Liver (tissue), 9 donors: ENCODE results near the gene ARHGAP6. TPM values are rescaled to one million over a fixed set of nuclear protein-coding genes. Genes with fewer than 3 reads are reported as not detected.

Experiments
- DNase-seq: peaks from one replicate; pipeline ENCODE4 v3.0.0-alpha.2; 2017; ENCODE audit warnings: low spot score
- H3K27ac ChIP-seq, 2 donors: one replicate each; pipeline ENCODE4 v1.7.0; 2013; ENCODE audit warnings: inconsistent platforms in 2 of 2, low read length in 2 of 2, control low read depth in 1 of 2, low read depth in 1 of 2, mild to moderate bottlenecking in 1 of 2
- H3K27me3 ChIP-seq, 4 donors: one replicate each; pipeline versions ENCODE4 v1.6.1 to v1.7.0; 2013; ENCODE audit warnings: low read length in 3 of 4, inconsistent platforms in 1 of 4, mild to moderate bottlenecking in 1 of 4, moderate library complexity in 1 of 4; ENCODE audit not compliant: control insufficient read depth in 4 of 4, insufficient read depth in 4 of 4
- H3K36me3 ChIP-seq, 4 donors: one replicate each; pipeline versions ENCODE4 v1.6.1 to v1.7.0; 2013; ENCODE audit warnings: low read length in 3 of 4, mild to moderate bottlenecking in 3 of 4, low read depth in 1 of 4, moderate library complexity in 1 of 4; ENCODE audit not compliant: control insufficient read depth in 4 of 4, insufficient read depth in 3 of 4
- H3K4me1 ChIP-seq, 4 donors: one replicate each; pipeline versions ENCODE4 v1.6.1 to v1.7.0; 2013; ENCODE audit warnings: low read length in 3 of 4, mild to moderate bottlenecking in 3 of 4, moderate library complexity in 1 of 4; ENCODE audit not compliant: control insufficient read depth in 4 of 4, insufficient read depth in 4 of 4
- H3K4me3 ChIP-seq, 3 donors: one replicate each; pipeline versions ENCODE4 v1.6.1 to v1.7.0; 2013; ENCODE audit warnings: low read length in 3 of 3, control low read depth in 1 of 3, low read depth in 1 of 3, mild to moderate bottlenecking in 1 of 3
- H3K9ac ChIP-seq, 2 donors: one replicate each; pipeline ENCODE4 v1.7.0; 2013; ENCODE audit warnings: low read length in 2 of 2, mild to moderate bottlenecking in 2 of 2, moderate library complexity in 2 of 2, control low read depth in 1 of 2, low read depth in 1 of 2
- H3K9me3 ChIP-seq, 4 donors: one replicate each; pipeline versions ENCODE4 v1.6.1 to v1.7.0; 2013; ENCODE audit warnings: low read length in 3 of 4; ENCODE audit not compliant: control insufficient read depth in 4 of 4
- ATF3 ChIP-seq: IDR thresholded peaks from 2 replicates; pipeline ENCODE4 v1.6.1; 2016; ENCODE audit warnings: antibody characterized with exemption
- EGR1 ChIP-seq, 2 donors: IDR thresholded peaks; 2 replicates each; pipeline ENCODE4 v1.6.1; 2016 to 2018; ENCODE audit warnings: antibody characterized with exemption in 2 of 2, low read depth in 2 of 2
- FOXA1 ChIP-seq: IDR thresholded peaks from 2 replicates; pipeline ENCODE4 v1.6.1; 2016; ENCODE audit warnings: antibody characterized with exemption
- FOXA2 ChIP-seq: IDR thresholded peaks from 2 replicates; pipeline ENCODE4 v1.6.1; 2016; ENCODE audit warnings: antibody characterized with exemption
- GABPA ChIP-seq, 2 donors: IDR thresholded peaks in 1 of 2; conservative IDR thresholded peaks in 1 of 2; 2 replicates each; pipeline ENCODE4 v1.6.1; 2016; ENCODE audit warnings: antibody characterized with exemption in 2 of 2, mild to moderate bottlenecking in 1 of 2, moderate library complexity in 1 of 2
- HNF4A ChIP-seq, 2 donors: conservative IDR thresholded peaks; 2 replicates each; pipeline ENCODE4 v1.6.1; 2016; ENCODE audit warnings: antibody characterized with exemption in 2 of 2, mild to moderate bottlenecking in 2 of 2
- HNF4G ChIP-seq: IDR thresholded peaks from 2 replicates; pipeline ENCODE4 v1.6.1; 2016; ENCODE audit warnings: antibody characterized with exemption
- JUND ChIP-seq, 2 donors: IDR thresholded peaks; 2 replicates each; pipeline ENCODE4 v1.6.1; 2016; ENCODE audit warnings: antibody characterized with exemption in 2 of 2
- MAX ChIP-seq: IDR thresholded peaks from 2 replicates; pipeline ENCODE4 v1.6.1; 2016; ENCODE audit warnings: antibody characterized with exemption
- NR2F2 ChIP-seq: IDR thresholded peaks from 2 replicates; pipeline ENCODE4 v1.6.1; 2016; ENCODE audit warnings: antibody characterized with exemption
- RAD21 ChIP-seq, 2 donors: IDR thresholded peaks; 2 replicates each; pipeline ENCODE4 v1.6.1; 2016; ENCODE audit warnings: antibody characterized with exemption in 2 of 2, mild to moderate bottlenecking in 2 of 2
- RXRA ChIP-seq, 2 donors: IDR thresholded peaks; 2 replicates each; pipeline ENCODE4 v1.6.1; 2017 to 2018; ENCODE audit warnings: antibody characterized with exemption in 2 of 2, mild to moderate bottlenecking in 1 of 2
- SP1 ChIP-seq: IDR thresholded peaks from 2 replicates; pipeline ENCODE4 v1.6.1; 2018; ENCODE audit warnings: antibody characterized with exemption, mild to moderate bottlenecking
- TAF1 ChIP-seq: conservative IDR thresholded peaks from 2 replicates; pipeline ENCODE4 v1.6.1; 2016; ENCODE audit warnings: antibody characterized with exemption, mild to moderate bottlenecking
- YY1 ChIP-seq: IDR thresholded peaks from 2 replicates; pipeline ENCODE4 v1.6.1; 2016; ENCODE audit warnings: antibody characterized with exemption, mild to moderate bottlenecking
- ZBTB33 ChIP-seq: IDR thresholded peaks from 2 replicates; pipeline ENCODE4 v1.6.1; 2016; ENCODE audit warnings: antibody characterized with exemption
- WGBS: extraction: QIAGEN DNeasy Blood & Tissue Kit; methylation state at CpG from one replicate; pipeline ENCODE4 v1.1.7; 2013; 5-methylcytosine and 5-hydroxymethylcytosine counted together
- polyA plus RNA-seq, 2 donors: library from polyadenylated mRNA; stranded (reverse) in 1 of 2; unstranded in 1 of 2; fragments of 200-250 nt in 1 of 2; fragments of >200 nt in 1 of 2; fragmentation: Nextera tagmentation in 1 of 2; extraction: Ambion mirVana in 1 of 2; gene quantifications; one replicate each; pipeline versions ENCODE4 v1.2.1 to v1.2.3, GENCODE V29; 2013 to 2015
- total RNA-seq, 2 donors: library from RNA; depleted of rRNA; stranded (reverse); fragments of >200 nt; gene quantifications; one replicate each; pipeline ENCODE4 v1.2.3, GENCODE V29; 2014
- TF ChIP-seq, protein P1 (sequence below): fragments of 150-350 bp; IDR thresholded peaks from 2 replicates; pipeline ENCODE4 v1.5.1; 2017; ENCODE audit warnings: improper control_type of control experiment, low read depth, low read length; ENCODE audit not compliant: missing input control
- TF ChIP-seq, protein P2 (sequence below): IDR thresholded peaks from 2 replicates; pipeline ENCODE4 v1.6.1; 2016; ENCODE audit warnings: antibody characterized with exemption, mild to moderate bottlenecking
- donor health status: healthy.
- donor health status: healthy.
- donor health status: healthy.
- donor health status: healthy.
- donor health status: healthy.

Gene ARHGAP6
- total and polyA plus RNA-seq, 4 donors: 0.10 to 2.2 (median 0.65) TPM

- TF ChIP-seq EGR1 (IDR thresholded peaks at IDR 0.05; ENCODE audit: low read depth in 2 of 2): no peak
- TF ChIP-seq HNF4G: no peak
- no peak for TF ChIP-seq FOXA1
- TF ChIP-seq RXRA (IDR thresholded peaks at IDR 0.05): no peak
- TF ChIP-seq TAF1: no peak
- no peak for TF ChIP-seq JUND (IDR thresholded peaks at IDR 0.05)
- TF ChIP-seq RAD21 (IDR thresholded peaks at IDR 0.05): no peak
- TF ChIP-seq, protein P1, sequence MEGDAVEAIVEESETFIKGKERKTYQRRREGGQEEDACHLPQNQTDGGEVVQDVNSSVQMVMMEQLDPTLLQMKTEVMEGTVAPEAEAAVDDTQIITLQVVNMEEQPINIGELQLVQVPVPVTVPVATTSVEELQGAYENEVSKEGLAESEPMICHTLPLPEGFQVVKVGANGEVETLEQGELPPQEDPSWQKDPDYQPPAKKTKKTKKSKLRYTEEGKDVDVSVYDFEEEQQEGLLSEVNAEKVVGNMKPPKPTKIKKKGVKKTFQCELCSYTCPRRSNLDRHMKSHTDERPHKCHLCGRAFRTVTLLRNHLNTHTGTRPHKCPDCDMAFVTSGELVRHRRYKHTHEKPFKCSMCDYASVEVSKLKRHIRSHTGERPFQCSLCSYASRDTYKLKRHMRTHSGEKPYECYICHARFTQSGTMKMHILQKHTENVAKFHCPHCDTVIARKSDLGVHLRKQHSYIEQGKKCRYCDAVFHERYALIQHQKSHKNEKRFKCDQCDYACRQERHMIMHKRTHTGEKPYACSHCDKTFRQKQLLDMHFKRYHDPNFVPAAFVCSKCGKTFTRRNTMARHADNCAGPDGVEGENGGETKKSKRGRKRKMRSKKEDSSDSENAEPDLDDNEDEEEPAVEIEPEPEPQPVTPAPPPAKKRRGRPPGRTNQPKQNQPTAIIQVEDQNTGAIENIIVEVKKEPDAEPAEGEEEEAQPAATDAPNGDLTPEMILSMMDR: no peak
- TF ChIP-seq ATF3: no peak
- TF ChIP-seq NR2F2: no peak
- TF ChIP-seq MAX: no peak
- TF ChIP-seq FOXA2: no peak
- TF ChIP-seq GABPA (IDR thresholded peaks at IDR 0.05 in 1 of 2, conservative IDR thresholded peaks at IDR 0.05 in 1 of 2): no peak
- TF ChIP-seq ZBTB33: no peak
- TF ChIP-seq, protein P2, sequence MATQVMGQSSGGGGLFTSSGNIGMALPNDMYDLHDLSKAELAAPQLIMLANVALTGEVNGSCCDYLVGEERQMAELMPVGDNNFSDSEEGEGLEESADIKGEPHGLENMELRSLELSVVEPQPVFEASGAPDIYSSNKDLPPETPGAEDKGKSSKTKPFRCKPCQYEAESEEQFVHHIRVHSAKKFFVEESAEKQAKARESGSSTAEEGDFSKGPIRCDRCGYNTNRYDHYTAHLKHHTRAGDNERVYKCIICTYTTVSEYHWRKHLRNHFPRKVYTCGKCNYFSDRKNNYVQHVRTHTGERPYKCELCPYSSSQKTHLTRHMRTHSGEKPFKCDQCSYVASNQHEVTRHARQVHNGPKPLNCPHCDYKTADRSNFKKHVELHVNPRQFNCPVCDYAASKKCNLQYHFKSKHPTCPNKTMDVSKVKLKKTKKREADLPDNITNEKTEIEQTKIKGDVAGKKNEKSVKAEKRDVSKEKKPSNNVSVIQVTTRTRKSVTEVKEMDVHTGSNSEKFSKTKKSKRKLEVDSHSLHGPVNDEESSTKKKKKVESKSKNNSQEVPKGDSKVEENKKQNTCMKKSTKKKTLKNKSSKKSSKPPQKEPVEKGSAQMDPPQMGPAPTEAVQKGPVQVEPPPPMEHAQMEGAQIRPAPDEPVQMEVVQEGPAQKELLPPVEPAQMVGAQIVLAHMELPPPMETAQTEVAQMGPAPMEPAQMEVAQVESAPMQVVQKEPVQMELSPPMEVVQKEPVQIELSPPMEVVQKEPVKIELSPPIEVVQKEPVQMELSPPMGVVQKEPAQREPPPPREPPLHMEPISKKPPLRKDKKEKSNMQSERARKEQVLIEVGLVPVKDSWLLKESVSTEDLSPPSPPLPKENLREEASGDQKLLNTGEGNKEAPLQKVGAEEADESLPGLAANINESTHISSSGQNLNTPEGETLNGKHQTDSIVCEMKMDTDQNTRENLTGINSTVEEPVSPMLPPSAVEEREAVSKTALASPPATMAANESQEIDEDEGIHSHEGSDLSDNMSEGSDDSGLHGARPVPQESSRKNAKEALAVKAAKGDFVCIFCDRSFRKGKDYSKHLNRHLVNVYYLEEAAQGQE: no peak
- TF ChIP-seq SP1: no peak
- no peak for TF ChIP-seq YY1
- TF ChIP-seq HNF4A (conservative IDR thresholded peaks at IDR 0.05): no peak
- no peak overlapping the region for H3K27ac ChIP-seq
- 86% methylated on average over 2 of the region's 2 CpGs for WGBS
Observed at GRCh38 chrX:11366998-11367595, 298.6 kb downstream of the ARHGAP6 start.

More at GRCh38 chrX:11366998-11367595, 298.6 kb downstream of the ARHGAP6 start:
- no peaks in the 10 kb centered on the region for H3K27me3 ChIP-seq
- no peak overlapping the region for H3K4me3 ChIP-seq
- H3K4me1 ChIP-seq: no peaks in the 10 kb centered on the region
- no peaks in the 10 kb centered on the region for H3K9me3 ChIP-seq
- no peak for DNase-seq
- no peaks in the 10 kb centered on the region for H3K36me3 ChIP-seq
- no peak overlapping the region for H3K9ac ChIP-seq
